Measurements from ENCODE around the gene SWAP70. TPM values are rescaled to one million over a fixed set of nuclear protein-coding genes. Genes with fewer than 3 reads are reported as not detected.

The SWAP70 gene
- total and polyA plus RNA-seq, 2 of the 8 experiments (the other 6 are each of a cell fraction or from before 2014, with no cell fraction given): 14.8 to 37.5 TPM

DNA sequence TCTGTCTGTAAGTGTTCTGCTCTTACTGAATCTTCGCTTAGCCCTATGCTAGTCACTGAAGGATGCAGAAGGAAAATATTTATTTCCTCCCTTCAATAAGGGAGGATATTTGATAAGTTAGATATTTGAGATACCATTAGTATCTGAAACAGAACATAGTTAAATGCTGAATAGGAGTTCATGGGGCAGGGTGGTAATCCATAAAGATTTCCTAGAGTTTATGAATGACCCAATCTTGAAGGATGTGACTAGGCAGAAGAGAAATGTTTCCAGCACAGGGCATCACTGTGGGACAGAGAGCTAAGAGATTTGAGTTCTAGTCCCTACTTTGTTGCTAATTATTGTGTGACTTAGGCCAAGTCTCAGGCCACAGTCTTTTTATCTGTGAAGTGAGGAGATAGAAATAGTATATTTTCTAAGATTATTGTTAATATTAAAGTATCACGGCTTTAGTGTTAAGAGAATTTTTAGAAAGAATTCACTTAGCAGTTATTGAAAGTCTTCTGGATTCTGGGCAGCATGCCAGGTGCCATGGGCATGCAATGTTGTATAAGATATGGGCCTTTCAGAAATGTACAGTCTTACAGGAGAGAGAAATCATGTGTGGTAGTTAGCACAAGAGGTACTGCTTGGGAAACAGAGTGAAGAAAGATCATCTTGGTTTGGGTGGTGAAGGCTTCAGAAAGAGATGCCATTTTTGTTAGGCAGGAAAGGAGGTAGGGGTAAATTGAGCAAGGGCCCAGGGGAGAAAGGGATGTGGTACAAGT, 24.0 kb downstream of the SWAP70 start (continued):
- no peak for TF ChIP-seq TBP (IDR thresholded peaks at IDR 0.05; ENCODE audit: low read depth, low read length)
- no peak for TF ChIP-seq RFX5 (IDR thresholded peaks at IDR 0.05; ENCODE audit: borderline replicate concordance, low read depth, low read length)
- no peak for TF ChIP-seq USF2 (IDR thresholded peaks at IDR 0.05; ENCODE audit: low read length)
